Tibial nerve (tissue), 4 donors: Measurements from ENCODE around the gene NTF3. TPM values are rescaled to one million over a fixed set of nuclear protein-coding genes. Genes with fewer than 3 reads are reported as not detected.

Experiments used
- DNase-seq, 2 donors: peaks; one replicate each; pipeline ENCODE4 v3.0.0-alpha.2; 2019; ENCODE audit warnings: low spot score in 2 of 2
- H3K27ac ChIP-seq, 4 donors: fragments of 200-600 bp; sonication (generic) in 3 of 4; one replicate each; pipeline ENCODE4 v1.5.1; 2017 to 2019; ENCODE audit warnings: mild to moderate bottlenecking in 1 of 4
- H3K27me3 ChIP-seq, 2 donors: fragments of 200-600 bp; sonication (generic) in 1 of 2; one replicate each; pipeline versions ENCODE4 v1.5.1 to v1.6.0; 2017 to 2019
- H3K36me3 ChIP-seq, 3 donors: fragments of 200-600 bp; sonication (generic); one replicate each; pipeline ENCODE4 v1.5.1; 2018 to 2019
- H3K4me1 ChIP-seq, 4 donors: fragments of 200-600 bp; sonication (generic) in 3 of 4; one replicate each; pipeline ENCODE4 v1.5.1; 2017 to 2019
- H3K4me3 ChIP-seq, 4 donors: fragments of 200-600 bp; sonication (generic) in 3 of 4; one replicate each; pipeline ENCODE4 v1.5.1; 2017 to 2019; ENCODE audit warnings: mild to moderate bottlenecking in 1 of 4, moderate library complexity in 1 of 4
- H3K9me3 ChIP-seq, 4 donors: fragments of 200-600 bp; sonication (generic) in 3 of 4; one replicate each; pipeline ENCODE4 v1.5.1; 2017 to 2019
- EP300 ChIP-seq, 2 donors: sonication (generic); formaldehyde crosslinking; IDR thresholded peaks; one replicate each; pipeline ENCODE4 v1.6.1; 2017; ENCODE audit warnings: antibody characterized with exemption in 2 of 2, mild to moderate bottlenecking in 1 of 2
- POLR2A ChIP-seq, 2 donors: fragments of 450-650 bp; IDR thresholded peaks; one replicate each; pipeline ENCODE4 v1.6.1; 2017; ENCODE audit warnings: antibody characterized with exemption in 2 of 2, mild to moderate bottlenecking in 2 of 2, moderate library complexity in 2 of 2
- WGBS, 2 donors: methylation state at CpG; one replicate each; pipeline ENCODE4 v1.1.5; 2018; 5-methylcytosine and 5-hydroxymethylcytosine counted together
- total RNA-seq, 4 donors: library from RNA; depleted of rRNA; stranded (reverse); fragments of >200 nt; gene quantifications; one replicate each; pipeline ENCODE4 v1.1.0, GENCODE V29; 2016
- TF ChIP-seq, protein P1 (sequence below), 5 experiments: fragments of 200-600 bp in 3 of 5; fragments of 450-650 bp in 2 of 5; sonication (generic) in 3 of 5; IDR thresholded peaks; one replicate each; pipeline ENCODE4 v1.5.1; 2016 to 2019; ENCODE audit warnings: antibody characterized with exemption in 5 of 5, mild to moderate bottlenecking in 3 of 5, moderate library complexity in 2 of 5

Gene NTF3
- total RNA-seq, 4 donors from 2014 or later: 1.2 to 5.3 TPM; not detected in 2

DNA sequence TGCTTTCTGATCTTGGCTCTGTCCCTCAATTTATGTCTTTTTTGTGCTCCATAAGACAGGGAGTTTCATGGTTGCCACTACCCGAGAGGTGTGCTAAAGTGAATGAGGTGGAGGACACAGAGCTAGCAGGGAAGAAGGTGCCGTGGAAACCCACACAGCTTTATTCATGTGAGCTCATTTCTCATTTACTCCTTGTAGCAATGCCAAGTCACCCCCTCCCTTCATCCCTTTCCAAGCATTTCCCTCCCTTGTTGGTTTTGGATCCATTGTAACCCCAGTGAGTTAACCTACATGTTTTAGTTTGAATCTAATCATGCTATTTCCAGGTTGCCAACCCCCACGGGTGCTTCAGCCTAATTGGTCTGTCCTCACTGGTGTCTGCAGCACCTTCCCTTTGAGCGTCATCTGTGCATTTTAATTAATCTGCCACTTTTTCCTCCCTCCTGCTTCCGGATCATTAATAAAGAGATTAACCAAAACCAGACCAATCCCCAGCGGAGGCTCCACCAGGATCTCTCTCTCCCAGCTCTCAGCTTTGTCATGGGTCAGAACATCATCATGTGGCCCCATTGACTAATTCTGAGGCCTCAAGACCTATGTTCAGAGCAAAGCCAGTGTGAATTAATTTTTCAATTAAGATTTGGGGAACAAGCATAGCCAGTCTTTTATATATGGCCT lies 56.2 kb downstream of the NTF3 start:
- H3K4me1 ChIP-seq: no peaks in the 10 kb centered on the region
- no peak for DNase-seq
- WGBS, 2 donors: 83 to 86% methylated on average over 6 of the region's 6 CpGs
- H3K9me3 ChIP-seq: no peaks in the 10 kb centered on the region
- no peaks in the 10 kb centered on the region for H3K27me3 ChIP-seq
- H3K4me3 ChIP-seq: no peak overlapping the region
- no peaks in the 10 kb centered on the region for H3K36me3 ChIP-seq
- no peak for TF ChIP-seq EP300 (IDR thresholded peaks at IDR 0.05)
- TF ChIP-seq, protein P1, sequence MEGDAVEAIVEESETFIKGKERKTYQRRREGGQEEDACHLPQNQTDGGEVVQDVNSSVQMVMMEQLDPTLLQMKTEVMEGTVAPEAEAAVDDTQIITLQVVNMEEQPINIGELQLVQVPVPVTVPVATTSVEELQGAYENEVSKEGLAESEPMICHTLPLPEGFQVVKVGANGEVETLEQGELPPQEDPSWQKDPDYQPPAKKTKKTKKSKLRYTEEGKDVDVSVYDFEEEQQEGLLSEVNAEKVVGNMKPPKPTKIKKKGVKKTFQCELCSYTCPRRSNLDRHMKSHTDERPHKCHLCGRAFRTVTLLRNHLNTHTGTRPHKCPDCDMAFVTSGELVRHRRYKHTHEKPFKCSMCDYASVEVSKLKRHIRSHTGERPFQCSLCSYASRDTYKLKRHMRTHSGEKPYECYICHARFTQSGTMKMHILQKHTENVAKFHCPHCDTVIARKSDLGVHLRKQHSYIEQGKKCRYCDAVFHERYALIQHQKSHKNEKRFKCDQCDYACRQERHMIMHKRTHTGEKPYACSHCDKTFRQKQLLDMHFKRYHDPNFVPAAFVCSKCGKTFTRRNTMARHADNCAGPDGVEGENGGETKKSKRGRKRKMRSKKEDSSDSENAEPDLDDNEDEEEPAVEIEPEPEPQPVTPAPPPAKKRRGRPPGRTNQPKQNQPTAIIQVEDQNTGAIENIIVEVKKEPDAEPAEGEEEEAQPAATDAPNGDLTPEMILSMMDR (IDR thresholded peaks at IDR 0.05): no peak
- no peak for TF ChIP-seq POLR2A (IDR thresholded peaks at IDR 0.05)
- H3K27ac ChIP-seq: no peak overlapping the region

DNA sequence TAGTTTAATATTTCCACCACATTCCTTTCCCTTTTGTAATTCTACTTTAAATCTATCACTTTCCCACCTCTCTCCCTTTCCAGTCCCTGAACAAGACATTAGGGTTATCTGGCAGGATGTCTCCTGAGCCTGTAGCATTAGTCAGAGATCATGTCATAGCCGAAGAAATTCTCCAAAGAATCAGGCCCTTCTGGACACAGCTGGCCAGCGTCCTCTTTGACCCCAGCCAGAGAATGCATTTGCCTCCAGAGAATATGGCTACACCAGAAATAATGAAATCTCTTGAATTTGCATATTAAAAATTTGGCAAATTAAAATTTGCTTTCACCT lies 56.7 kb downstream of the NTF3 start:
- WGBS, 2 donors: 55 to 71% methylated on average over 2 of the region's 2 CpGs
- H3K4me1 ChIP-seq: no peaks in the 10 kb centered on the region
- TF ChIP-seq, protein P1 (IDR thresholded peaks at IDR 0.05): no peak
- TF ChIP-seq POLR2A (IDR thresholded peaks at IDR 0.05): no peak
- no peak for TF ChIP-seq EP300 (IDR thresholded peaks at IDR 0.05)
- H3K27ac ChIP-seq: no peak overlapping the region
- no peak for DNase-seq
- no peaks in the 10 kb centered on the region for H3K27me3 ChIP-seq
- H3K36me3 ChIP-seq: no peaks in the 10 kb centered on the region
- no peak overlapping the region for H3K4me3 ChIP-seq
- no peaks in the 10 kb centered on the region for H3K9me3 ChIP-seq

DNA sequence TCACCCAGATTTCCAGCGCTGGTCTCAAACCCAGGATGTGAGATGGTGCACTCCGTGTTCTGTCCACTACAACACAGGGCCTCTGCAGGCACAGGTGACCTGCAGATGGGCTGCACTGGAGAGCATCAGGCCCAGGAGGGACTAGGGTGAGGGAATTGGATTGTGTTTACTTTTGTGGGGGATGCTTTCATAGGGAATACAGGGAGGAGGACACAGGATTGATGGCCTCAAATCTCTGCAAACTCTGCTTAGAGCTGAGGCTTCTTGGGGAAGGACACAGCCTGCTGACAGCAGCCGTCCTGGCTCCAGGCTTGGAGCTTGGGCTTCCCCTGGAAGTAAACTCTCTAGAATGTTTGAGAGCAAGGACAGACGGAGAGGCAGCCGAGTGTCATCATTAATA lies 57.1 kb downstream of the NTF3 start:
- Histone ChIP-seq H3K27ac (no peak overlapping the region), H3K27me3 (no peaks in the 10 kb centered on the region), H3K4me3 (no peak overlapping the region), H3K9me3 (no peaks in the 10 kb centered on the region), H3K36me3 (no peaks in the 10 kb centered on the region), H3K4me1 (no peaks in the 10 kb centered on the region)
- TF ChIP-seq EP300 (IDR thresholded peaks at IDR 0.05) (no peak), POLR2A (IDR thresholded peaks at IDR 0.05) (no peak)
- TF ChIP-seq, protein P1 (IDR thresholded peaks at IDR 0.05): no peak
- DNase-seq: no peak
- WGBS, 2 donors: 61 to 73% methylated on average over 5 of the region's 5 CpGs

DNA sequence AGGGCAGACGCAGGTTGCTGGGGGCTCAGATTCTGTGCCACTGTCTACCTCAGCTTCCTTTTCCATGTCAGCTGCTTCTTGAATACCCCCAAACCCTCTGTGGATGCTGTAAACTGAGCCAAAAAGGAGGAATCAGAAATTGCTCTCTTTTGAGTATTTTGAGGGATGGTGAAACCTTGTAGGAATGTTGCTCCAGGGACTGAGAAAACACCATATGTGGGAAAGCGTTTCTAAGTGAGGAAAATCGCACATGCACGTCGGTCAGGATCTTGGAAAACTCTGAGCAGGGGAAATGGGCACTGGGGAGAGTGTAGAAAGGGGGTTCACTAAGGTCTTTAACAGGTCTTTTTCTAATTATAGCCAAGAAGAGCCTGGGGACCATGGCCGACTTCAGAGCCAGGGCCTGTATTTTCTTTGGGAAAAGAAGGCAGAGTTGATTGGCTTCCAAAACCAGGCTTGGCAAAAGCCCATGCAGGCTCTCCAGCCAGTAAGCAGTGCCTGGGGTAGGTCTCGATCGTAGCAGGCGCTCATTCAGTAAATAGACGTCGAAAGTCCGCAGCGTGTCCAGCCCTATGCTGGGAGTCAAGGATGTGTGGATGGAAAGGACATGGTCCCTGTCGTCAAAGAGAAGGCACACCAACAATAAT lies 58.0 kb downstream of the NTF3 start:
- H3K27me3 ChIP-seq: no peaks in the 10 kb centered on the region
- H3K36me3 ChIP-seq: no peaks in the 10 kb centered on the region
- WGBS, 2 donors: 63 to 72% methylated on average over 14 of the region's 14 CpGs
- no peaks in the 10 kb centered on the region for H3K9me3 ChIP-seq
- no peaks in the 10 kb centered on the region for H3K4me1 ChIP-seq
- TF ChIP-seq EP300 (IDR thresholded peaks at IDR 0.05) (no peak), POLR2A (IDR thresholded peaks at IDR 0.05) (no peak)
- TF ChIP-seq, protein P1 (IDR thresholded peaks at IDR 0.05): no peak
- no peak overlapping the region for H3K4me3 ChIP-seq
- no peak for DNase-seq
- H3K27ac ChIP-seq: no peak overlapping the region

DNA sequence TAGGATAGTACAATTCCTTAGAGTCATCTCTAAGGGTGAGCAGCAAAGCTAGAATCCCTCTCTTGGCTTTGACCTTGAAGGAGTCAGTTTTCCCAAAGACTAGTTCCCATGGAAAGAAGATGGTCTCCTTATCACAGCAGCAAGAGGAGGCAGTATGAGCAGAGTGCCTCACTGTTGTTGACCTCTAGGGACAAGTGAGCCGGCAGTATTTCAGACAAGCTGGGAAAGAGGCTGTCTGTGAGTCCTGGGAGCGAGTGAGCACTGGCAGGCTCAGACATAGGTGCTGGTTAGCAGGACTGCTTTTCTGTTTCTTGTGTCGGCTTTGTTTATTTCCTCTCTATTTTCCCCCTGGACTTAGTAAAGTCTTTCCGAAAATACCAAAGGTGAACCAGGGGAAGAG lies 60.7 kb downstream of the NTF3 start:
- no peak for DNase-seq
- WGBS, 2 donors: 53 to 56% methylated on average over 4 of the region's 4 CpGs
- H3K27ac ChIP-seq: no peak overlapping the region
- H3K9me3 ChIP-seq: no peaks in the 10 kb centered on the region
- H3K36me3 ChIP-seq: no peaks in the 10 kb centered on the region
- H3K4me3 ChIP-seq: no peak overlapping the region
- H3K4me1 ChIP-seq: peaks cover 0 to 4% (median 0%) of the 10 kb centered on the region in 4 donors
- no peaks in the 10 kb centered on the region for H3K27me3 ChIP-seq
- no peak for TF ChIP-seq EP300 (IDR thresholded peaks at IDR 0.05)
